Measurements from ENCODE around the gene GSE1.

GSE1 gene

GRCh38 chr16:85594273-85594977 is 18.7 kb upstream of the GSE1 start:
- H4K20me1 ChIP-seq = peaks cover 53 to 91% (median 83%) of the 10 kb centered on the region in 11 experiments
- peaks cover 24 to 98% (median 86%) of the 10 kb centered on the region in 10 experiments for H3K4me1 ChIP-seq

GRCh38 chr16:85594978-85595661 is 18.0 kb upstream of the GSE1 start:
- TF ChIP-seq Cebpa-rat (IDR thresholded peaks at IDR 0.05) = no peak
- Histone ChIP-seq H3K27me3 (peaks cover 0 to 40% (median 0%) of the 10 kb centered on the region in 11 experiments; a peak in 6 of 22 replicates), H3K9me3 (replicated peaks in 1 of 11) (no peaks in the 10 kb centered on the region), H3K4me2 (peak overlapping the region in 10 of 11 experiments; percentile 1 to 83 (median 64); a peak in 18 of 22 replicates), H4K20me1 (peaks cover 60 to 94% (median 87%) of the 10 kb centered on the region in 11 experiments), H3K27ac (peak overlapping the region in 4 of 11 experiments; percentile 11 to 47 (median 36); a peak in 6 of 22 replicates), H3K36me3 (peaks cover 0 to 6% (median 0%) of the 10 kb centered on the region in 11 experiments; a peak in 1 of 22 replicates), H3K9ac (peak overlapping the region in 3 of 11 experiments; percentile 37 to 63 (median 38); a peak in 6 of 22 replicates), H3K4me3 (no peak overlapping the region), H3K4me1 (peaks cover 31 to 98% (median 93%) of the 10 kb centered on the region in 10 experiments)

More at GRCh38 chr16:85594273-85594977, 18.7 kb upstream of the GSE1 start:
- peak overlapping the region in 4 of 11 experiments; percentile 11 to 47 (median 36); a peak in 6 of 22 replicates for H3K27ac ChIP-seq
- H3K27me3 ChIP-seq = peaks cover 0 to 36% (median 0%) of the 10 kb centered on the region in 11 experiments; a peak in 6 of 22 replicates
- H3K9ac ChIP-seq = peak overlapping the region in 3 of 11 experiments; percentile 37 to 63 (median 38); a peak in 7 of 22 replicates
- TF ChIP-seq Cebpa-rat (IDR thresholded peaks at IDR 0.05) = no peak
- peak overlapping the region in 10 of 11 experiments; percentile 1 to 83 (median 64); a peak in 18 of 22 replicates for H3K4me2 ChIP-seq
- peaks cover 0 to 6% (median 0%) of the 10 kb centered on the region in 11 experiments; a peak in 1 of 22 replicates for H3K36me3 ChIP-seq
- no peaks in the 10 kb centered on the region for H3K9me3 ChIP-seq (replicated peaks in 1 of 11)
- H3K4me3 ChIP-seq = no peak overlapping the region

- Histone ChIP-seq H3K9ac (0 out of 22 replicates have a peak overlapping the region, but pooled peaks of 1 of the 11 experiments have one; percentile 3), H4K20me1 (peaks cover 68 to 94% (median 90%) of the 10 kb centered on the region in 11 experiments), H3K4me2 (peak overlapping the region in 9 of 11 experiments; percentile 21 to 93 (median 75); a peak in 17 of 22 replicates), H3K27me3 (peaks cover 0 to 47% (median 0%) of the 10 kb centered on the region in 11 experiments; a peak in 6 of 22 replicates), H3K4me1 (peaks cover 33 to 98% (median 95%) of the 10 kb centered on the region in 10 experiments), H3K4me3 (no peak overlapping the region), H3K27ac (peak overlapping the region in 1 of 11 experiments; percentile 1; a peak in 2 of 22 replicates), H3K9me3 (replicated peaks in 1 of 11) (no peaks in the 10 kb centered on the region), H3K36me3 (peaks cover 0 to 6% (median 0%) of the 10 kb centered on the region in 11 experiments; a peak in 1 of 22 replicates)
- TF ChIP-seq Cebpa-rat (IDR thresholded peaks at IDR 0.05) = no peak
These were observed 17.2 kb upstream of the GSE1 start for GRCh38 chr16:85595812-85596502.

GRCh38 chr16:85598141-85598540 is 15.0 kb upstream of the GSE1 start:
- no peak overlapping the region for H3K27ac ChIP-seq
- no peak for TF ChIP-seq Cebpa-rat (IDR thresholded peaks at IDR 0.05)

GRCh38 chr16:85600078-85600477 is 13.0 kb upstream of the GSE1 start:
- H3K27me3 ChIP-seq = peaks cover 0 to 23% (median 0%) of the 10 kb centered on the region in 11 experiments; a peak in 5 of 22 replicates
- H3K36me3 ChIP-seq = peaks cover 0 to 6% (median 0%) of the 10 kb centered on the region in 11 experiments; a peak in 1 of 22 replicates
- H4K20me1 ChIP-seq = peaks cover 70 to 92% (median 88%) of the 10 kb centered on the region in 11 experiments
- H3K4me3 ChIP-seq = no peak overlapping the region
- peaks cover 38 to 95% (median 91%) of the 10 kb centered on the region in 10 experiments for H3K4me1 ChIP-seq
- H3K9ac ChIP-seq = peak overlapping the region in 6 of 11 experiments; percentile 0 to 63 (median 36); a peak in 9 of 22 replicates
- peak overlapping the region in 4 of 11 experiments; percentile 18 to 31 (median 30); a peak in 5 of 22 replicates for H3K27ac ChIP-seq
- H3K4me2 ChIP-seq = peak overlapping the region; percentile 54 to 93 (median 82); a peak in 19 of 22 replicates
- H3K9me3 ChIP-seq (replicated peaks in 1 of 11) = no peaks in the 10 kb centered on the region
- TF ChIP-seq Cebpa-rat (IDR thresholded peaks at IDR 0.05) = no peak

More at GRCh38 chr16:85598141-85598540, 15.0 kb upstream of the GSE1 start:
- peak overlapping the region in 8 of 11 experiments; percentile 74 to 93 (median 86); a peak in 15 of 22 replicates for H3K4me2 ChIP-seq
- H3K4me1 ChIP-seq = peaks cover 30 to 98% (median 95%) of the 10 kb centered on the region in 10 experiments
- H4K20me1 ChIP-seq = peaks cover 74 to 94% (median 91%) of the 10 kb centered on the region in 11 experiments
- no peaks in the 10 kb centered on the region for H3K9me3 ChIP-seq (replicated peaks in 1 of 11)
- H3K27me3 ChIP-seq = peaks cover 0 to 39% (median 0%) of the 10 kb centered on the region in 11 experiments; a peak in 6 of 22 replicates
- no peak overlapping the region for H3K4me3 ChIP-seq
- no peak overlapping the region for H3K9ac ChIP-seq
- peaks cover 0 to 6% (median 0%) of the 10 kb centered on the region in 11 experiments; a peak in 1 of 22 replicates for H3K36me3 ChIP-seq

- Histone ChIP-seq H3K4me1 (peaks cover 38 to 96% (median 92%) of the 10 kb centered on the region in 10 experiments), H3K27me3 (peaks cover 0 to 23% (median 0%) of the 10 kb centered on the region in 11 experiments; a peak in 4 of 22 replicates), H3K27ac (peak overlapping the region in 4 of 11 experiments; percentile 32 to 47 (median 42); a peak in 7 of 22 replicates), H3K9ac (peak overlapping the region in 5 of 11 experiments; percentile 3 to 65 (median 56); a peak in 8 of 22 replicates), H3K4me3 (no peak overlapping the region), H3K9me3 (replicated peaks in 1 of 11) (no peaks in the 10 kb centered on the region), H4K20me1 (peaks cover 72 to 94% (median 89%) of the 10 kb centered on the region in 11 experiments), H3K4me2 (peak overlapping the region in 9 of 11 experiments; percentile 74 to 93 (median 84); a peak in 16 of 22 replicates), H3K36me3 (peaks cover 0 to 6% (median 0%) of the 10 kb centered on the region in 11 experiments; a peak in 1 of 22 replicates)
- no peak for TF ChIP-seq Cebpa-rat (IDR thresholded peaks at IDR 0.05)
These were observed 12.4 kb upstream of the GSE1 start for GRCh38 chr16:85600530-85601271.

- no peak for TF ChIP-seq Cebpa-rat (IDR thresholded peaks at IDR 0.05)
- H4K20me1 ChIP-seq = peaks cover 75 to 96% (median 91%) of the 10 kb centered on the region in 11 experiments
- H3K9me3 ChIP-seq (replicated peaks in 1 of 11) = no peaks in the 10 kb centered on the region
- peaks cover 0 to 6% (median 0%) of the 10 kb centered on the region in 11 experiments; a peak in 1 of 22 replicates for H3K36me3 ChIP-seq
- peak overlapping the region in 9 of 11 experiments; percentile 74 to 93 (median 84); a peak in 17 of 22 replicates for H3K4me2 ChIP-seq
- peak overlapping the region in 6 of 11 experiments; percentile 3 to 65 (median 52); a peak in 9 of 22 replicates for H3K9ac ChIP-seq
- no peak overlapping the region for H3K4me3 ChIP-seq
- H3K4me1 ChIP-seq = peaks cover 43 to 96% (median 93%) of the 10 kb centered on the region in 10 experiments
- peaks cover 0 to 25% (median 0%) of the 10 kb centered on the region in 11 experiments; a peak in 4 of 22 replicates for H3K27me3 ChIP-seq
- peak overlapping the region in 4 of 11 experiments; percentile 32 to 47 (median 42); a peak in 7 of 22 replicates for H3K27ac ChIP-seq
These were observed 11.9 kb upstream of the GSE1 start for GRCh38 chr16:85601272-85601639.

Data from BLaER1 treated with 17β-estradiol and CSF1 and Interleukin-3, amounts not matched to agents 10 nM and 100 nM (cell line).